ENCODE results near the gene IP6K3. TPM values are rescaled to one million over a fixed set of nuclear protein-coding genes. Genes with fewer than 3 reads are reported as not detected.

IP6K3 gene
- total RNA-seq, 1 donor from 2014 or later = 0.08 TPM

- no peak for ATAC-seq
Measured at GRCh38 chr6:33759887-33760629, 13.4 kb upstream of the IP6K3 start.

GRCh38 chr6:33758815-33759216 is 12.1 kb upstream of the IP6K3 start:
- peak; percentile 20 for ATAC-seq

- no peak for ATAC-seq
Measured at GRCh38 chr6:33757906-33758305, 11.2 kb upstream of the IP6K3 start.

- ATAC-seq = no peak
Measured at GRCh38 chr6:33757113-33757512, 10.4 kb upstream of the IP6K3 start.

- no peak for ATAC-seq
Measured at GRCh38 chr6:33756211-33756954, 9.7 kb upstream of the IP6K3 start.

GRCh38 chr6:33755070-33755869 is 8.6 kb upstream of the IP6K3 start:
- ATAC-seq = no peak

- ATAC-seq = no peak
Measured at GRCh38 chr6:33754222-33754621, 7.5 kb upstream of the IP6K3 start.

GRCh38 chr6:33752646-33753015 is 5.9 kb upstream of the IP6K3 start:
- no peak for ATAC-seq

GRCh38 chr6:33751771-33752645 is 5.3 kb upstream of the IP6K3 start:
- peak; percentile 60 for ATAC-seq

GRCh38 chr6:33750244-33750991 is 3.7 kb upstream of the IP6K3 start:
- no peak for ATAC-seq

GRCh38 chr6:33749401-33749800 is 2.7 kb upstream of the IP6K3 start:
- ATAC-seq = no peak

- ATAC-seq = no peak
Measured at GRCh38 chr6:33748841-33749240, 2.1 kb upstream of the IP6K3 start.

GRCh38 chr6:33747823-33748222 is 1.1 kb upstream of the IP6K3 start:
- ATAC-seq = no peak

GRCh38 chr6:33746036-33746600 is 587 bp downstream of the IP6K3 start:
- ATAC-seq = no peak

GRCh38 chr6:33745548-33745947 is 1.2 kb downstream of the IP6K3 start:
- ATAC-seq = no peak

GRCh38 chr6:33744895-33745546 is 1.7 kb downstream of the IP6K3 start:
- no peak for ATAC-seq

- ATAC-seq = peak; percentile 89
Measured at GRCh38 chr6:33744001-33744848, 2.5 kb downstream of the IP6K3 start.

- no peak for ATAC-seq
Measured at GRCh38 chr6:33742837-33743236, 3.9 kb downstream of the IP6K3 start.

- ATAC-seq = no peak
Measured at GRCh38 chr6:33742092-33742491, 4.6 kb downstream of the IP6K3 start.

GRCh38 chr6:33740794-33741193 is 5.9 kb downstream of the IP6K3 start:
- no peak for ATAC-seq

Measured in esophagus mucosa (tissue), 1 donor.